Measurements from ENCODE around the gene LUM. TPM values are rescaled to one million over a fixed set of nuclear protein-coding genes. Genes with fewer than 3 reads are reported as not detected.
"Not testable (repeated sequence)": the region's sequence is repeated elsewhere in the genome, so short reads cannot be mapped to it uniquely, and the experiment has no call there.

Gene LUM
- total RNA-seq, 2 donors from 2014 or later = not detected

- H3K9me3 ChIP-seq (ENCODE audit: control insufficient read depth, low read length, poor library complexity, severe bottlenecking) = no peaks in the 10 kb centered on the region
- Mint-ChIP-seq H3K27me3 (peaks cover 12% of the 10 kb centered on the region), H3K4me3 (no peak overlapping the region), H3K27ac (no peak overlapping the region), H3K4me1 (no peaks in the 10 kb centered on the region), H3K36me3 (ENCODE audit: low read depth) (no peaks in the 10 kb centered on the region)
- DNase-seq (no peak), ATAC-seq (no peak)
These were observed 6.4 kb downstream of the LUM start for GRCh38 chr12:91104812-91105466.

GRCh38 chr12:91103624-91104023 lies 7.7 kb downstream of the LUM start:
- peaks cover 12% of the 10 kb centered on the region for H3K27me3 Mint-ChIP-seq
- H3K4me1 Mint-ChIP-seq = no peaks in the 10 kb centered on the region
- no peak overlapping the region for H3K4me3 Mint-ChIP-seq
- ATAC-seq = no peak
- no peak overlapping the region for H3K27ac Mint-ChIP-seq
- no peak for DNase-seq
- no peaks in the 10 kb centered on the region for H3K36me3 Mint-ChIP-seq (ENCODE audit: low read depth)
- no peaks in the 10 kb centered on the region for H3K9me3 ChIP-seq (ENCODE audit: control insufficient read depth, low read length, poor library complexity, severe bottlenecking)

- no peak for ATAC-seq
These were observed 8.2 kb downstream of the LUM start for GRCh38 chr12:91103101-91103500.

GRCh38 chr12:91100906-91101305 lies 10.4 kb downstream of the LUM start:
- no peak overlapping the region for H3K4me3 Mint-ChIP-seq
- DNase-seq (no peak), ATAC-seq (no peak)
- H3K4me1 Mint-ChIP-seq = no peaks in the 10 kb centered on the region
- no peaks in the 10 kb centered on the region for H3K36me3 Mint-ChIP-seq (ENCODE audit: low read depth)
- H3K9me3 ChIP-seq (ENCODE audit: control insufficient read depth, low read length, poor library complexity, severe bottlenecking) = no peaks in the 10 kb centered on the region
- no peak overlapping the region for H3K27ac Mint-ChIP-seq
- no peaks in the 10 kb centered on the region for H3K27me3 Mint-ChIP-seq

More at GRCh38 chr12:91103101-91103500, 8.2 kb downstream of the LUM start:
- no peak overlapping the region for H3K27ac Mint-ChIP-seq
- no peaks in the 10 kb centered on the region for H3K36me3 Mint-ChIP-seq (ENCODE audit: low read depth)
- no peak overlapping the region for H3K4me3 Mint-ChIP-seq
- no peaks in the 10 kb centered on the region for H3K9me3 ChIP-seq (ENCODE audit: control insufficient read depth, low read length, poor library complexity, severe bottlenecking)
- no peaks in the 10 kb centered on the region for H3K4me1 Mint-ChIP-seq
- H3K27me3 Mint-ChIP-seq = peaks cover 8% of the 10 kb centered on the region
- no peak for DNase-seq

- H3K36me3 Mint-ChIP-seq (ENCODE audit: low read depth) = no peaks in the 10 kb centered on the region
- DNase-seq (no peak), ATAC-seq (no peak)
- H3K27me3 Mint-ChIP-seq = no peaks in the 10 kb centered on the region
- H3K9me3 ChIP-seq (ENCODE audit: control insufficient read depth, low read length, poor library complexity, severe bottlenecking) = no peaks in the 10 kb centered on the region
- H3K27ac Mint-ChIP-seq = no peak overlapping the region
- H3K4me1 Mint-ChIP-seq = no peaks in the 10 kb centered on the region
- H3K4me3 Mint-ChIP-seq = no peak overlapping the region
These were observed 11.5 kb downstream of the LUM start for GRCh38 chr12:91099836-91100235.

- H3K9me3 ChIP-seq (ENCODE audit: control insufficient read depth, low read length, poor library complexity, severe bottlenecking) = no peaks in the 10 kb centered on the region
- Mint-ChIP-seq H3K27me3 (no peaks in the 10 kb centered on the region), H3K4me1 (no peaks in the 10 kb centered on the region), H3K36me3 (ENCODE audit: low read depth) (no peaks in the 10 kb centered on the region), H3K27ac (no peak overlapping the region), H3K4me3 (no peak overlapping the region)
- ATAC-seq (no peak), DNase-seq (no peak)
These were observed 12.0 kb downstream of the LUM start for GRCh38 chr12:91099341-91099740.

GRCh38 chr12:91098941-91099340 lies 12.4 kb downstream of the LUM start:
- H3K36me3 Mint-ChIP-seq (ENCODE audit: low read depth) = no peaks in the 10 kb centered on the region
- no peak for ATAC-seq
- no peaks in the 10 kb centered on the region for H3K9me3 ChIP-seq (ENCODE audit: control insufficient read depth, low read length, poor library complexity, severe bottlenecking)
- no peak overlapping the region for H3K4me3 Mint-ChIP-seq
- no peak overlapping the region for H3K27ac Mint-ChIP-seq
- H3K27me3 Mint-ChIP-seq = no peaks in the 10 kb centered on the region
- no peaks in the 10 kb centered on the region for H3K4me1 Mint-ChIP-seq
- DNase-seq = no peak

GRCh38 chr12:91098461-91098860 lies 12.8 kb downstream of the LUM start:
- H3K4me3 Mint-ChIP-seq = no peak overlapping the region
- no peaks in the 10 kb centered on the region for H3K9me3 ChIP-seq (ENCODE audit: control insufficient read depth, low read length, poor library complexity, severe bottlenecking)
- H3K27me3 Mint-ChIP-seq = peaks cover 4% of the 10 kb centered on the region
- DNase-seq = no peak
- ATAC-seq = no peak
- H3K27ac Mint-ChIP-seq = no peak overlapping the region
- no peaks in the 10 kb centered on the region for H3K4me1 Mint-ChIP-seq
- no peaks in the 10 kb centered on the region for H3K36me3 Mint-ChIP-seq (ENCODE audit: low read depth)

- DNase-seq = no peak
- no peak for ATAC-seq
- H3K4me1 Mint-ChIP-seq = no peaks in the 10 kb centered on the region
- no peaks in the 10 kb centered on the region for H3K36me3 Mint-ChIP-seq (ENCODE audit: low read depth)
- peaks cover 4% of the 10 kb centered on the region for H3K27me3 Mint-ChIP-seq
- H3K4me3 Mint-ChIP-seq = no peak overlapping the region
- no peak overlapping the region for H3K27ac Mint-ChIP-seq
- no peaks in the 10 kb centered on the region for H3K9me3 ChIP-seq (ENCODE audit: control insufficient read depth, low read length, poor library complexity, severe bottlenecking)
These were observed 16.3 kb downstream of the LUM start for GRCh38 chr12:91094957-91095356.

GRCh38 chr12:91094032-91094662 lies 17.1 kb downstream of the LUM start:
- H3K9me3 ChIP-seq (ENCODE audit: control insufficient read depth, low read length, poor library complexity, severe bottlenecking) = no peaks in the 10 kb centered on the region
- peaks cover 4% of the 10 kb centered on the region for H3K27me3 Mint-ChIP-seq
- H3K36me3 Mint-ChIP-seq (ENCODE audit: low read depth) = no peaks in the 10 kb centered on the region
- no peak overlapping the region for H3K4me3 Mint-ChIP-seq
- DNase-seq (no peak), ATAC-seq (no peak)
- no peak overlapping the region for H3K27ac Mint-ChIP-seq
- no peaks in the 10 kb centered on the region for H3K4me1 Mint-ChIP-seq

GRCh38 chr12:91093341-91093740 lies 18.0 kb downstream of the LUM start:
- ATAC-seq (no peak), DNase-seq (no peak)
- Mint-ChIP-seq H3K27me3 (peaks cover 4% of the 10 kb centered on the region), H3K4me3 (no peak overlapping the region), H3K36me3 (ENCODE audit: low read depth) (no peaks in the 10 kb centered on the region), H3K27ac (no peak overlapping the region), H3K4me1 (no peaks in the 10 kb centered on the region)
- no peaks in the 10 kb centered on the region for H3K9me3 ChIP-seq (ENCODE audit: control insufficient read depth, low read length, poor library complexity, severe bottlenecking)

- Mint-ChIP-seq H3K27ac (no peak overlapping the region), H3K4me3 (no peak overlapping the region), H3K4me1 (no peaks in the 10 kb centered on the region), H3K36me3 (ENCODE audit: low read depth) (no peaks in the 10 kb centered on the region), H3K27me3 (peaks cover 4% of the 10 kb centered on the region)
- no peaks in the 10 kb centered on the region for H3K9me3 ChIP-seq (ENCODE audit: control insufficient read depth, low read length, poor library complexity, severe bottlenecking)
- ATAC-seq (no peak), DNase-seq (no peak)
These were observed 19.2 kb downstream of the LUM start for GRCh38 chr12:91091916-91092715.

GRCh38 chr12:91089953-91090352 lies 21.3 kb downstream of the LUM start:
- DNase-seq; H3K27me3 Mint-ChIP-seq; ATAC-seq; H3K36me3 Mint-ChIP-seq (ENCODE audit: low read depth); H3K27ac Mint-ChIP-seq; H3K4me1 Mint-ChIP-seq; H3K9me3 ChIP-seq (ENCODE audit: control insufficient read depth, low read length, poor library complexity, severe bottlenecking); H3K4me3 Mint-ChIP-seq: not testable (repeated sequence)
